SK-N-MC (cell line): ENCODE results near the gene CIAO2A.

Experiments
- DNase-seq: peaks from one replicate; pipeline ENCODE4 v3.0.0-alpha.2; 2011; ENCODE audit warnings: low read depth, low spot score
- H3K27ac ChIP-seq: fragments of 200-600 bp; sonication (generic); 2 replicates; pipeline ENCODE4 v1.5.1; 2016; ENCODE audit warnings: mixed run types
- H3K36me3 ChIP-seq: fragments of 200-600 bp; sonication (generic); 2 replicates; pipeline ENCODE4 v1.6.1; 2017; ENCODE audit warnings: antibody characterized with exemption, low read length, mixed read lengths; ENCODE audit not compliant: insufficient read depth
- H3K4me3 ChIP-seq: fragments of 200-600 bp; sonication (generic); 2 replicates; pipeline ENCODE4 v1.5.1; 2016
- H3K9ac ChIP-seq: fragments of 200-600 bp; sonication (generic); 2 replicates; pipeline ENCODE4 v1.8.0; 2017; ENCODE audit warnings: mixed run types, mixed read lengths; ENCODE audit not compliant: insufficient read length
- H3K9me3 ChIP-seq: fragments of 200-600 bp; sonication (generic); 2 replicates; pipeline ENCODE4 v1.6.1; 2017; ENCODE audit warnings: low read depth, mild to moderate bottlenecking, antibody characterized with exemption, low read length, moderate library complexity, mixed read lengths
- EZH2 ChIP-seq: fragments of 200-600 bp; sonication (generic); IDR thresholded peaks from one replicate; pipeline ENCODE4 v1.6.1; 2017; ENCODE audit warnings: antibody characterized with exemption
- FOXP2 ChIP-seq: optimal IDR thresholded peaks from 2 replicates; pipeline ENCODE3; 2011; ENCODE audit warnings: mild to moderate bottlenecking, moderate library complexity; ENCODE audit not compliant: insufficient read depth; ENCODE audit errors: extremely low read length, control extremely low read depth
- POLR2AphosphoS5 ChIP-seq: IDR thresholded peaks from 2 replicates; pipeline ENCODE4 v1.6.1; 2012; ENCODE audit warnings: mild to moderate bottlenecking, low read depth, low read length, borderline replicate concordance

CIAO2A gene

DNA sequence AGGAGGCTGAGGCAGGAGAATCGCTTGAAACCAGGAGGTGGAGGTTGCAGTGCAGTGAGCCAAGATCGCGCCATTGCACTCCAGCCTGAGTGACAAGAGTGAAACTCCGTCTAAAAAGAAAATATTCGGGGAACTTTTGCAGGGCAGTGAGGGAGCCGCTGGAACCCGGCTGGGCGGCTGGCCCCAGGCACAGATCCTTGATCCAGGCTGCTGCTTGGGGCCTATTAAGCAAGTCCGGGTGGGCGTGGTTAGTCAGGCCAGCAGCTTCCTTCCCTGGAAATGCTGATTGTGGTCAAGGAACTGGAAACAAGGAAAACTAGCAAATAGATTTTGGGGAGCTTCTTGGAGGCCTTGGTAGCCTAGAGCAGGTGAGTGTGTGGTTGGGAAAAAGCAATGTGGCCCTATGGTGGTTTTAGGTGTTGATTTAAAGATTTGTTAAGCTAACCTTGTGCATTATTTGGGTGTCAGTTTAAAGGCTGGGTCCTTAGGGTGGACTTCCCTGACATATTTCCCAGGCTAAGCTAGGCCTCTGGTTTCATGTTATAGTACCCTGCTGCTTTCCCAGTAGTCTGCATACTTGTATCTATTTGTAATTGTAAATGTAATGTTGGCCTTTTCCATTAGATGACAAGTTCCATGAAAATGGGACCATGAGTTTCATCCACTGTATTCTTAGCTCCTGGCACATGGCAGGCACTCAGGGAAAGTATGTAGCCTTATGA, 40.1 kb upstream of the CIAO2A start:
- H3K36me3 ChIP-seq = peaks cover 89% of the 10 kb centered on the region
- no peak overlapping the region for H3K27ac ChIP-seq
- H3K4me3 ChIP-seq = no peak overlapping the region
- no peaks in the 10 kb centered on the region for H3K9me3 ChIP-seq
- no peak for DNase-seq
- TF ChIP-seq EZH2 (no peak), POLR2AphosphoS5 (no peak), FOXP2 (no peak)
- no peak overlapping the region for H3K9ac ChIP-seq

DNA sequence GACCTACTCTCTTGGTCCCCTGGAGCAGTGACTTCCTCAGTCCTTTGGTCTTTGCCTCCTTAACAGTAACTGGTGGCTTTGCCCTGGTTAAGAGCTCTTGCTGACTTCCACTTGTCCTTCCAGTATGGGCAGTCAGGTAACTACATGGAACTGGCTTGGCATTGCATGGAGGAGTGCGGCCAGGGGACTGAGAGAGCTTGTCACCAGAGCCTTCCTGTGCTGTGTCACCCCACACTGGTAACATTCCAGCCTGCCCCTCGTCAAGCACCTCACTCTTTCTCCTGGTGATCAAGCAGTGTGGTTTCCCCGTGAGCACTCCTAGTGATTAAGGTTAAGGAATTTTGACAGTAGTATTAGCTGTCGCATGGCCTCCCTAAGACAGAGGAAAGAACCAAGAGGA, 38.6 kb upstream of the CIAO2A start:
- Histone ChIP-seq H3K9ac (no peak overlapping the region), H3K4me3 (no peak overlapping the region), H3K36me3 (peaks cover 88% of the 10 kb centered on the region)

DNA sequence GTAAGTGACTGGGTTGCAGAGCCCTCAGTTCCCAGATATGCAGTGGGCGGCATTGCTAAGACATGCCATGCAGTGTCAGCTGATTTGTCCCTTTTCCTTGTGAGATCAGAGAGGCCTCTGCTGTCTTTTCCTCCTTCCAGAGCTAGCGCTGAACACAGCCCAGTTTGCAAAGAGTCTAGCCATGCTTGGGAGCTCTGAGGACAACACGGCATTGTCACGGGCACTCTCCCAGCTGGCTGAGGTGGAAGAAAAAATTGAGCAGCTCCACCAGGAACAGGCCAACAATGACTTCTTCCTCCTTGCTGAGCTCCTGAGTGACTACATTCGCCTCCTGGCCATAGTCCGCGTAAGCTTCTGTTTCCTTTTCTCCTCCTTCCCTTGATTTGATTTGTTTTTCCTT, 37.9 kb upstream of the CIAO2A start:
- peaks cover 88% of the 10 kb centered on the region for H3K36me3 ChIP-seq
- no peak overlapping the region for H3K27ac ChIP-seq
- no peaks in the 10 kb centered on the region for H3K9me3 ChIP-seq
- no peak for TF ChIP-seq EZH2
- TF ChIP-seq POLR2AphosphoS5 = no peak
- TF ChIP-seq FOXP2 = no peak
- no peak overlapping the region for H3K4me3 ChIP-seq
- DNase-seq = no peak
- H3K9ac ChIP-seq = no peak overlapping the region

More for the DNA sequence above, 38.6 kb upstream of the CIAO2A start:
- no peaks in the 10 kb centered on the region for H3K9me3 ChIP-seq
- H3K27ac ChIP-seq = no peak overlapping the region
- DNase-seq = no peak
- TF ChIP-seq FOXP2 (no peak), POLR2AphosphoS5 (no peak), EZH2 (no peak)

DNA sequence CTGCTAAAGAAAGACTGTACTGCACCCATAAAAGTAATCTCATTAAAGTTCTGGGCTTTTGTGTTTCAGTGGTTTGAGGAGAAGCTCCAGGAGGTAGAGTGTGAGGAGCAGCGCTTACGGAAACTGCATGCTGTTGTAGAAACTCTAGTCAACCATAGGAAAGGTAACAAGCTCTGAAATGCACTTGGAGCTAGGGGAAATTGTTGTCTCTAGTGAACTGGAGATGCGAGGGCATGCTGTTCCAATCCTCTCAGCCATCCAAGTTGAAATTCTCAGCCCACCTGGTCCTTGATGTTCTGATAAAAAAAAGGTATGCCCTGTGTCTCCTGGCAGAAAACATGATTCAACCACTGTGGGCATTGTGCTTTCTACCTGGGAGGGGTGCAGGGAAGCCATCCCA, 36.5 kb upstream of the CIAO2A start:
- H3K36me3 ChIP-seq = peaks cover 86% of the 10 kb centered on the region
- no peaks in the 10 kb centered on the region for H3K9me3 ChIP-seq
- no peak for DNase-seq
- no peak overlapping the region for H3K9ac ChIP-seq
- H3K4me3 ChIP-seq = no peak overlapping the region
- H3K27ac ChIP-seq = no peak overlapping the region
- TF ChIP-seq FOXP2 (no peak), POLR2AphosphoS5 (no peak), EZH2 (no peak)

DNA sequence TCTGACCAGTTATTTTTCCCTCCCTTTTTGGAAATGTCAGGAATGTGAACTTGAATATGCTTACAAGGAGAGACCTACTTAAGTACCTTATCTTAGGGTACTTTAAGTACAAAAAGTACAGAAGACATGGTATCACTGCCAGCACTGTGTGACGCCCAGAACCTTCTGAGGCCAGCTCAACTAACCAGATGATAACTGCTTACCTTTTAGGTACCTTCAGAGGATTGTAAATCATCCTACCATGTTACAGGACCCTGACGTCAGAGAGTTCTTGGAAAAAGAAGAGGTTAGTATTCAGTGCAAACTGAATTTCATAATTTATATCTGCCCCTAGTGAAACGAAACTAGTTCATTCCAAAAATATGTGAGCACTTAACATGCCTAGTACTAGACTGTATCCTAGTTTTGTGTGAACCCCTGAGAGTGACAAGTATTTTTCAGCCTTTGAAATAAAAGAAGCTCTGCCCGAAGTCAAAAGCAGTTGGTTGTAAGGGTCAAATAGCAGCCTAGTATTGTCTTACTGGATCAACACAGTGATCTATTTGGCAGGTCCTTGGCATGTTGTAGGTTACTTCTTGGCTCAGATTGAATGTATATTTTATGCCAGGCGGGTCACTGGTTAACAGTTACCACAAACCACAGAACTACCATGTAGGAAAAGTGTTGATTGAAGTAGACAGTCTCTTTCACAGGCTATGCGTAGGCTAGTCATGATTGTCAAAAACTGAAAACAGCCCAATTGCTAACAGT, 34.1 kb upstream of the CIAO2A start:
- H3K27ac ChIP-seq = no peak overlapping the region
- H3K9me3 ChIP-seq = no peaks in the 10 kb centered on the region
- no peak overlapping the region for H3K4me3 ChIP-seq
- TF ChIP-seq POLR2AphosphoS5 (no peak), EZH2 (no peak), FOXP2 (no peak)
- no peak overlapping the region for H3K9ac ChIP-seq
- H3K36me3 ChIP-seq = peaks cover 82% of the 10 kb centered on the region
- DNase-seq = no peak

DNA sequence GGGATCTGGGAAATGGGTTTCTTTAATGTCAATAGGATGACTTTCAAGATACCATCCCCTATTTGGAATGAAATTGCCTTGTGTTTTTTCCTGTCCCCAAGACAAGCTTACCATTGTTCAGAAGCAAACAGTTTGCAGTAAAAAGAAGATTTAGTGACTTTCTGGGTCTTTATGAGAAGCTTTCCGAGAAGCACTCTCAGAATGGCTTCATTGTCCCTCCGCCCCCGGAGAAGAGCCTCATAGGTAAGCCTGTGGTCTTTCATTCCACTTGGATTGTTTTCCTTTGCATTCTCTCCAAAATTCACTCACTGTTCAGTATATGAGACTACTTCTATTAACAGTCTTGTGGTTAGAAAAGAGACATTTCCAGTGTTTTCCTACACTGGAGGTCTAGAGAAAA, 32.3 kb upstream of the CIAO2A start:
- DNase-seq = no peak
- no peaks in the 10 kb centered on the region for H3K9me3 ChIP-seq
- no peak overlapping the region for H3K4me3 ChIP-seq
- H3K9ac ChIP-seq = no peak overlapping the region
- H3K27ac ChIP-seq = no peak overlapping the region
- TF ChIP-seq FOXP2 (no peak), EZH2 (no peak), POLR2AphosphoS5 (no peak)
- H3K36me3 ChIP-seq = peaks cover 76% of the 10 kb centered on the region

DNA sequence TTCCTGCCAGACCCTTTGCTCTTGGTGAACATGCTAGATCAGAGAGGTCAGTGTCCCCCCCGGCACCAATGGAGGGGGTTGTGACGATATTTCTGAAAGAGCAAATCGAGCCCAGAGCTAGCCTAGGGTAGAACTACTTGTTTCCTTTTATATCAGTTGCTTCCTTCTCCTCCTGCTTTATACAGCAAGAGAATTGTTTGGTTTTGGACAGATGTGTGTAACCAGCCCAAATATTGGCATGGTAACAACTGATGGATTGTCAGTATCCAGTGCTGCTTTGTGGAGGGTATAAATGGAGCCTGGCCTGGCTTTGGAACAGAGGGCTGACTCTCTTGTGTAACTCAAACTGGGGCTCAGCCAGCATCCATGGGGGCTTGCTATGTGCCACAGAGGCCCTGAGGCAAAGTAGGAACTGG, 29.3 kb upstream of the CIAO2A start:
- no peak for TF ChIP-seq FOXP2
- no peak for TF ChIP-seq POLR2AphosphoS5
- no peak for TF ChIP-seq EZH2
- Histone ChIP-seq H3K9ac (no peak overlapping the region), H3K27ac (no peak overlapping the region), H3K36me3 (peaks cover 80% of the 10 kb centered on the region), H3K9me3 (no peaks in the 10 kb centered on the region), H3K4me3 (no peak overlapping the region)
- DNase-seq = no peak

DNA sequence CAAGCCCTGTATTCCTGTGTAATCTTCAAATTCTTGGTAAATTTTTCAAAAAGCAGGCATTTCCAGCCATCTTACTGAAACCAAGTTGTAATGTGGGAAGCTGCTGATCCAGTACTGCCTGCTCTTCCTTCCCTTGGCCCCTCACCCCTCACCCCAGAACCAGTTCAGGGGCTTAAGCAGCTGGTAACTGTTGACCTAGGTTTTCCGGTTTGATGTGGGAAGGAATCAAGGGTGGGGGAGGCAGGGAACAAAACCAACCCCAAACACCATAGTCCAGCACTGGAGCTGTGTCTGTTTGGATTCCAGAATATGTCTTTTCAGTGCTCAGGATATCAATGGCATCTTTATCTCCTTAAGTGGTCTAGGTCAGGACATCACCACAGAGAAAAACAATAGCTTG, 28.8 kb upstream of the CIAO2A start:
- H3K4me3 ChIP-seq = no peak overlapping the region
- peaks cover 80% of the 10 kb centered on the region for H3K36me3 ChIP-seq
- no peak for TF ChIP-seq FOXP2
- TF ChIP-seq EZH2 = no peak
- TF ChIP-seq POLR2AphosphoS5 = no peak

More for the DNA sequence above, 28.8 kb upstream of the CIAO2A start:
- Histone ChIP-seq H3K27ac (no peak overlapping the region), H3K9me3 (no peaks in the 10 kb centered on the region), H3K9ac (no peak overlapping the region)
- DNase-seq = no peak
